ENCODE data around the gene PCNP.

DNA sequence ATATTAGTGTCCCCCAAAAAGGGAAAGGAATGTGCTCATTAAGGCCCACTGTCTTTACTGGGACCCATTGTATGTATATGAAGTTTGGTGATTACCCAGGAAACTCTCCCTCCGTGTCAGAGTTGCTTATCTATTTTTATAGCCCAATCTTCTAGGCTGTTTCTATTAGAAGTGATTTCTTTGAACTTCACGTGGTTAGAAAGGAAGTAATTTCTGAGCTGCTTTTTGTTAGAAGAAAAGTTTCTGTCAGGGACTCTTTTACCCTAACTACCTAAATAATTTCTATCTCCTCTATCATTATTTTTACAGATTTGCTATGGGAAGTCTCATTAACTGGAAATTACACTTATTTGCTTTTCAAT lies 43.3 kb upstream of the PCNP start:
- TF ChIP-seq, protein P1, sequence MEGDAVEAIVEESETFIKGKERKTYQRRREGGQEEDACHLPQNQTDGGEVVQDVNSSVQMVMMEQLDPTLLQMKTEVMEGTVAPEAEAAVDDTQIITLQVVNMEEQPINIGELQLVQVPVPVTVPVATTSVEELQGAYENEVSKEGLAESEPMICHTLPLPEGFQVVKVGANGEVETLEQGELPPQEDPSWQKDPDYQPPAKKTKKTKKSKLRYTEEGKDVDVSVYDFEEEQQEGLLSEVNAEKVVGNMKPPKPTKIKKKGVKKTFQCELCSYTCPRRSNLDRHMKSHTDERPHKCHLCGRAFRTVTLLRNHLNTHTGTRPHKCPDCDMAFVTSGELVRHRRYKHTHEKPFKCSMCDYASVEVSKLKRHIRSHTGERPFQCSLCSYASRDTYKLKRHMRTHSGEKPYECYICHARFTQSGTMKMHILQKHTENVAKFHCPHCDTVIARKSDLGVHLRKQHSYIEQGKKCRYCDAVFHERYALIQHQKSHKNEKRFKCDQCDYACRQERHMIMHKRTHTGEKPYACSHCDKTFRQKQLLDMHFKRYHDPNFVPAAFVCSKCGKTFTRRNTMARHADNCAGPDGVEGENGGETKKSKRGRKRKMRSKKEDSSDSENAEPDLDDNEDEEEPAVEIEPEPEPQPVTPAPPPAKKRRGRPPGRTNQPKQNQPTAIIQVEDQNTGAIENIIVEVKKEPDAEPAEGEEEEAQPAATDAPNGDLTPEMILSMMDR (IDR thresholded peaks at IDR 0.05) = no peak
- TF ChIP-seq CHD2 (IDR thresholded peaks at IDR 0.05; ENCODE audit: low read length, partially characterized antibody) = no peak
- TF ChIP-seq, protein P2, sequence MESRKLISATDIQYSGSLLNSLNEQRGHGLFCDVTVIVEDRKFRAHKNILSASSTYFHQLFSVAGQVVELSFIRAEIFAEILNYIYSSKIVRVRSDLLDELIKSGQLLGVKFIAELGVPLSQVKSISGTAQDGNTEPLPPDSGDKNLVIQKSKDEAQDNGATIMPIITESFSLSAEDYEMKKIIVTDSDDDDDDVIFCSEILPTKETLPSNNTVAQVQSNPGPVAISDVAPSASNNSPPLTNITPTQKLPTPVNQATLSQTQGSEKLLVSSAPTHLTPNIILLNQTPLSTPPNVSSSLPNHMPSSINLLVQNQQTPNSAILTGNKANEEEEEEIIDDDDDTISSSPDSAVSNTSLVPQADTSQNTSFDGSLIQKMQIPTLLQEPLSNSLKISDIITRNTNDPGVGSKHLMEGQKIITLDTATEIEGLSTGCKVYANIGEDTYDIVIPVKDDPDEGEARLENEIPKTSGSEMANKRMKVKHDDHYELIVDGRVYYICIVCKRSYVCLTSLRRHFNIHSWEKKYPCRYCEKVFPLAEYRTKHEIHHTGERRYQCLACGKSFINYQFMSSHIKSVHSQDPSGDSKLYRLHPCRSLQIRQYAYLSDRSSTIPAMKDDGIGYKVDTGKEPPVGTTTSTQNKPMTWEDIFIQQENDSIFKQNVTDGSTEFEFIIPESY (IDR thresholded peaks at IDR 0.05; ENCODE audit: borderline replicate concordance, low read depth) = no peak
- no peak for TF ChIP-seq EZH2phosphoT487 (IDR thresholded peaks at IDR 0.05; ENCODE audit: borderline replicate concordance, low read depth)
- no peak for TF ChIP-seq GABPA (IDR thresholded peaks at IDR 0.05; ENCODE audit: low read depth)
- no peak for TF ChIP-seq FOXM1 (IDR thresholded peaks at IDR 0.05; ENCODE audit: low read depth)
- TF ChIP-seq NFIC (IDR thresholded peaks at IDR 0.05; ENCODE audit: borderline replicate concordance) = no peak
